Measurements from ENCODE around the gene DND1. TPM values are rescaled to one million over a fixed set of nuclear protein-coding genes. Genes with fewer than 3 reads are reported as not detected.
"Not testable (repeated sequence)": the region's sequence is repeated elsewhere in the genome, so short reads cannot be mapped to it uniquely, and the experiment has no call there.

The DND1 gene
- total RNA-seq, 1 donor from 2014 or later, result 0.67 TPM

- no peak for ATAC-seq
Observed at GRCh38 chr5:140674629-140675028, 1.3 kb upstream of the DND1 start.

GRCh38 chr5:140674211-140674610 is 835 bp upstream of the DND1 start:
- DNase-seq (no peak), ATAC-seq (no peak)
- intact Hi-C loops (cut with micrococcal nuclease), result no loop called here

More at GRCh38 chr5:140674629-140675028, 1.3 kb upstream of the DND1 start:
- intact Hi-C loops (cut with micrococcal nuclease), result no loop called here
- no peak for DNase-seq

- peak; percentile 26 for ATAC-seq
- intact Hi-C loops (cut with micrococcal nuclease), result no loop called here
Observed at GRCh38 chr5:140672455-140673186, 755 bp downstream of the DND1 start.

GRCh38 chr5:140671472-140672125 is 1.8 kb downstream of the DND1 start:
- DNase-seq, result no peak
- intact Hi-C loops (cut with micrococcal nuclease), result no loop called here
- ATAC-seq, result no peak

More at GRCh38 chr5:140672455-140673186, 755 bp downstream of the DND1 start:
- DNase-seq, result peak; percentile 42

- ATAC-seq; DNase-seq; intact Hi-C loops (cut with micrococcal nuclease): not testable (repeated sequence)
Observed at GRCh38 chr5:140671035-140671434, 2.3 kb downstream of the DND1 start.

GRCh38 chr5:140664359-140665119 is 8.8 kb downstream of the DND1 start, which contains the start of gene WDR55:
WDR55 (plus strand) TSS chr5:140664904; CDS start chr5:140664913, 9 bp downstream.
- peak; percentile 99 for ATAC-seq

GRCh38 chr5:140664030-140664358 is 9.4 kb downstream of the DND1 start:
- intact Hi-C loops (cut with micrococcal nuclease), result no loop called here

More at GRCh38 chr5:140664359-140665119, 8.8 kb downstream of the DND1 start, which contains the start of gene WDR55:
- intact Hi-C loops (cut with micrococcal nuclease), result no loop called here
- peak; percentile 98 for DNase-seq

GRCh38 chr5:140660371-140660770 is 13.0 kb downstream of the DND1 start:
- DNase-seq; intact Hi-C loops (cut with micrococcal nuclease): not testable (repeated sequence)

More at GRCh38 chr5:140664030-140664358, 9.4 kb downstream of the DND1 start:
- peak; percentile 15 for ATAC-seq
- no peak for DNase-seq

GRCh38 chr5:140658870-140659269 is 14.5 kb downstream of the DND1 start:
- intact Hi-C loops (cut with micrococcal nuclease), result no loop called here
- no peak for DNase-seq
- no peak for ATAC-seq

More at GRCh38 chr5:140660371-140660770, 13.0 kb downstream of the DND1 start:
- ATAC-seq, result not testable (repeated sequence)

GRCh38 chr5:140647042-140647419 is 26.3 kb downstream of the DND1 start:
- ATAC-seq, result peak; percentile 30
- intact Hi-C loops (cut with micrococcal nuclease), result no loop called here
- no peak for DNase-seq

GRCh38 chr5:140642718-140643117 is 30.7 kb downstream of the DND1 start:
- intact Hi-C loops (cut with micrococcal nuclease), result no loop called here
- ATAC-seq, result no peak

GRCh38 chr5:140641716-140642115 is 31.7 kb downstream of the DND1 start:
- ATAC-seq, result no peak
- intact Hi-C loops (cut with micrococcal nuclease), result no loop called here
- no peak for DNase-seq

More at GRCh38 chr5:140642718-140643117, 30.7 kb downstream of the DND1 start:
- no peak for DNase-seq

GRCh38 chr5:140639148-140639981 is 34.0 kb downstream of the DND1 start, which contains the start of gene TMCO6:
TMCO6 (plus strand) TSS chr5:140639451; CDS start chr5:140639528, 77 bp downstream.
- intact Hi-C loops (cut with micrococcal nuclease), result loop anchor here (10.0 kb wide), 1 partner anchor 65 kb away; no protein-coding TSS in a partner anchor
- ATAC-seq (peak; percentile 99), DNase-seq (peak; percentile 99)

GRCh38 chr5:140638898-140639147 is 34.6 kb downstream of the DND1 start:
- ATAC-seq, DNase-seq: not testable (repeated sequence)
- intact Hi-C loops (cut with micrococcal nuclease), result loop anchor here (10.0 kb wide), 1 partner anchor 64 kb away; no protein-coding TSS in a partner anchor

- intact Hi-C loops (cut with micrococcal nuclease), result loop anchor here (10.0 kb wide), 1 partner anchor 63 kb away; no protein-coding TSS in a partner anchor
- ATAC-seq, result no peak
- DNase-seq, result no peak
Observed at GRCh38 chr5:140637371-140638100, 35.8 kb downstream of the DND1 start.

- ATAC-seq (no peak), DNase-seq (no peak)
- intact Hi-C loops (cut with micrococcal nuclease), result loop anchor here (10.0 kb wide), 1 partner anchor 61 kb away; no protein-coding TSS in a partner anchor
Observed at GRCh38 chr5:140635291-140636257, 37.8 kb downstream of the DND1 start.

- intact Hi-C loops (cut with micrococcal nuclease), result loop anchor here (10.0 kb wide), 1 partner anchor 59 kb away; no protein-coding TSS in a partner anchor
- no peak for ATAC-seq
- DNase-seq, result no peak
Observed at GRCh38 chr5:140634103-140634502, 39.3 kb downstream of the DND1 start.

All from left ventricle myocardium superior (tissue), 1 donor.